GM23338 (cell line): ENCODE measurements around the gene OR1I1. TPM values are rescaled to one million over a fixed set of nuclear protein-coding genes. Genes with fewer than 3 reads are reported as not detected.

Experiments
- ATAC-seq: fragments of 200-7000 bp; cut with Tn5 transposase; 3 replicates; pipeline ENCODE4 v1.9.1; 2020
- DNase-seq: peaks from one replicate; pipeline ENCODE4 v3.0.0-alpha.2; 2015; ENCODE audit warnings: low spot score
- H2AFZ ChIP-seq: fragments of 200-600 bp; sonication (generic); 2 replicates; pipeline ENCODE4 v1.8.0; 2016; ENCODE audit warnings: antibody characterized with exemption, mild to moderate bottlenecking, moderate library complexity
- H3F3A ChIP-seq: fragments of 200-600 bp; sonication (generic); replicated peaks from 2 replicates; pipeline ENCODE4 v1.8.0; 2017; ENCODE audit warnings: antibody characterized with exemption, mixed run types, low read depth
- H3K27ac ChIP-seq: fragments of 200-600 bp; sonication (generic); 2 replicates; pipeline ENCODE4 v1.6.1; 2016; ENCODE audit warnings: low read depth
- H3K27me3 ChIP-seq: fragments of 200-600 bp; sonication (generic); 2 replicates; pipeline ENCODE4 v1.8.0; 2016; ENCODE audit warnings: mild to moderate bottlenecking, mixed run types, moderate library complexity; ENCODE audit not compliant: insufficient read depth
- H3K36me3 ChIP-seq: fragments of 200-600 bp; sonication (generic); 2 replicates; pipeline ENCODE4 v1.8.0; 2016; ENCODE audit warnings: mild to moderate bottlenecking; ENCODE audit not compliant: insufficient read depth
- H3K4me1 ChIP-seq: fragments of 200-600 bp; sonication (generic); 2 replicates; pipeline ENCODE4 v1.8.0; 2016; ENCODE audit warnings: mild to moderate bottlenecking, moderate library complexity; ENCODE audit not compliant: insufficient read depth
- H3K4me2 ChIP-seq: fragments of 200-600 bp; sonication (generic); 2 replicates; pipeline ENCODE4 v1.7.1; 2017; ENCODE audit warnings: mixed run types
- H3K4me3 ChIP-seq: fragments of 200-600 bp; sonication (generic); 2 replicates; pipeline ENCODE4 v1.6.1; 2016; ENCODE audit warnings: mixed run types
- H3K79me2 ChIP-seq: fragments of 200-600 bp; sonication (generic); replicated peaks from 2 replicates; pipeline ENCODE4 v1.8.0; 2017; ENCODE audit warnings: mild to moderate bottlenecking; ENCODE audit not compliant: insufficient read depth
- H3K9me2 ChIP-seq: fragments of 200-600 bp; sonication (generic); 2 replicates; pipeline ENCODE4 v1.8.0; 2017; ENCODE audit not compliant: insufficient read depth
- H4K20me1 ChIP-seq: fragments of 200-600 bp; sonication (generic); replicated peaks from 2 replicates; pipeline ENCODE4 v1.8.0; 2017; ENCODE audit warnings: mild to moderate bottlenecking; ENCODE audit not compliant: insufficient read depth
- H3K27ac Mint-ChIP-seq: 2 replicates; pipeline ENCODE4 v1.8.0; 2020; ENCODE audit warnings: inconsistent platforms, mild to moderate bottlenecking, moderate library complexity, mixed read lengths
- H3K27me3 Mint-ChIP-seq: 3 replicates; pipeline ENCODE4 v1.8.0; 2022; ENCODE audit warnings: low read depth, mild to moderate bottlenecking, moderate library complexity, mixed read lengths, inconsistent platforms; ENCODE audit not compliant: insufficient read depth, poor library complexity
- H3K36me3 Mint-ChIP-seq: 3 replicates; pipeline ENCODE4 v1.8.0; 2021; ENCODE audit warnings: low read depth, mild to moderate bottlenecking, inconsistent platforms, moderate library complexity, mixed read lengths
- H3K4me1 Mint-ChIP-seq: 3 replicates; pipeline ENCODE4 v1.8.0; 2020; ENCODE audit warnings: mild to moderate bottlenecking, inconsistent platforms, mixed read lengths
- H3K4me3 Mint-ChIP-seq: 3 replicates; pipeline ENCODE4 v1.8.0; 2021; ENCODE audit warnings: moderate library complexity, mild to moderate bottlenecking, inconsistent platforms, mixed read lengths
- H3K9me3 Mint-ChIP-seq: 3 replicates; pipeline ENCODE4 v1.8.0; 2020; ENCODE audit warnings: moderate library complexity, mild to moderate bottlenecking, inconsistent platforms, mixed read lengths
- CREB1 ChIP-seq: fragments of 250-450 bp; sonication (Bioruptor Pico); IDR thresholded peaks from 2 replicates; pipeline ENCODE4 v1.5.0; 2020; ENCODE audit warnings: low read depth, mild to moderate bottlenecking, moderate library complexity
- CTCF ChIP-seq, 2 experiments: fragments of 200-600 bp in 1 of 2; sonication (generic) in 1 of 2; conservative IDR thresholded peaks; 2 replicates each; pipeline versions ENCODE4 v1.5.1 to v1.6.1; 2016 to 2017; ENCODE audit warnings: antibody characterized with exemption in 2 of 2, low read depth in 2 of 2, mild to moderate bottlenecking in 2 of 2, moderate library complexity in 1 of 2
- EZH2 ChIP-seq: fragments of 200-600 bp; sonication (generic); IDR thresholded peaks from one replicate; pipeline ENCODE4 v1.8.0; 2017; ENCODE audit warnings: antibody characterized with exemption, mild to moderate bottlenecking, low read depth; ENCODE audit not compliant: unreplicated experiment
- EZH2phosphoT487 ChIP-seq: fragments of 200-600 bp; sonication (generic); IDR thresholded peaks from one replicate; pipeline ENCODE4 v1.8.1; 2018; ENCODE audit warnings: antibody characterized with exemption; ENCODE audit not compliant: unreplicated experiment
- JUNB ChIP-seq: IDR thresholded peaks from one replicate; pipeline ENCODE4 v1.6.1; 2016; ENCODE audit warnings: antibody characterized with exemption; ENCODE audit not compliant: unreplicated experiment
- NANOG ChIP-seq: IDR thresholded peaks from 2 replicates; pipeline ENCODE4 v1.6.1; 2016; ENCODE audit warnings: antibody characterized with exemption, borderline replicate concordance
- REST ChIP-seq: IDR thresholded peaks from one replicate; pipeline ENCODE4 v1.6.1; 2018; ENCODE audit warnings: antibody characterized with exemption; ENCODE audit not compliant: unreplicated experiment
- STAT1 ChIP-seq: IDR thresholded peaks from one replicate; pipeline ENCODE4 v1.6.1; 2016; ENCODE audit warnings: antibody characterized with exemption; ENCODE audit not compliant: unreplicated experiment
- ZNF114 ChIP-seq: fragments of 250-450 bp; sonication (Bioruptor Pico); IDR thresholded peaks from 2 replicates; pipeline ENCODE4 v1.5.0; 2020; ENCODE audit warnings: mild to moderate bottlenecking, moderate library complexity
- ZNF331 ChIP-seq: fragments of 250-450 bp; sonication (Bioruptor Pico); IDR thresholded peaks from 2 replicates; pipeline ENCODE4 v1.5.0; 2020; ENCODE audit warnings: low read depth, mild to moderate bottlenecking, moderate library complexity
- ZNF462 ChIP-seq: fragments of 250-450 bp; sonication (Bioruptor Pico); IDR thresholded peaks from 2 replicates; pipeline ENCODE4 v1.5.0; 2020; ENCODE audit warnings: mild to moderate bottlenecking, moderate library complexity
- polyA plus RNA-seq: library from polyadenylated mRNA; unstranded; fragments of >200 nt; fragmentation: Nextera tagmentation; extraction: Ambion mirVana; gene quantifications from 2 replicates; pipeline ENCODE4 v1.2.1, GENCODE V29; 2016
- total RNA-seq: library from RNA; depleted of rRNA; stranded (reverse); fragments of >200 nt; shearing (Covaris generic); gene quantifications from 2 replicates; pipeline ENCODE4 v1.2.3, GENCODE V29; 2014

Gene OR1I1
- total and polyA plus RNA-seq, 2 experiments from 2014 or later: not detected

GRCh38 chr19:15118789-15119494 lies 36.9 kb downstream of the OR1I1 start:
- Histone ChIP-seq H3K4me3 (no peak overlapping the region), H3K4me2 (no peak overlapping the region), H3K79me2 (peaks cover 5% of the 10 kb centered on the region), H3F3A (peaks cover 3% of the 10 kb centered on the region; the same call in 1 of the 2 replicates), H4K20me1 (no peaks in the 10 kb centered on the region), H3K9me2 (no peaks in the 10 kb centered on the region), H3K27ac (no peak overlapping the region), H3K36me3 (peaks cover 15% of the 10 kb centered on the region), H2AFZ (no peak overlapping the region), H3K27me3 (no peaks in the 10 kb centered on the region), H3K4me1 (no peaks in the 10 kb centered on the region)
- peaks cover under 1% of the 10 kb centered on the region; the same call in 1 of the 3 replicates for H3K4me1 Mint-ChIP-seq
- DNase-seq (no peak), ATAC-seq (no peak)
- peaks cover 75% of the 10 kb centered on the region for H3K36me3 Mint-ChIP-seq
- H3K27me3 Mint-ChIP-seq: peaks cover 15% of the 10 kb centered on the region
- no peak overlapping the region for H3K27ac Mint-ChIP-seq
- no peak overlapping the region for H3K4me3 Mint-ChIP-seq
- H3K9me3 Mint-ChIP-seq: no peaks in the 10 kb centered on the region; the same call in 2 of the 3 replicates
- TF ChIP-seq ZNF331 (CRISPR knock-in tag) (no peak), STAT1 (no peak), EZH2phosphoT487 (no peak), REST (no peak), EZH2 (no peak), JUNB (no peak), CREB1 (CRISPR knock-in tag) (no peak), CTCF (conservative IDR thresholded peaks at IDR 0.05; ENCODE audit: low read depth in 2 of 2) (no peak), ZNF114 (no peak), ZNF462 (CRISPR knock-in tag) (no peak), NANOG (no peak)
